Progenitor cell of endocrine pancreas (in vitro differentiated cells): ENCODE data around the gene TCERG1L. TPM values are rescaled to one million over a fixed set of nuclear protein-coding genes. Genes with fewer than 3 reads are reported as not detected.

Experiments used
- DNase-seq: peaks from one replicate; pipeline ENCODE4 v3.0.0; 2021; ENCODE audit warnings: low spot score; ENCODE audit not compliant: unreplicated experiment
- H3K27ac Mint-ChIP-seq: 2 replicates; pipeline ENCODE4 v1.8.0; 2021; ENCODE audit warnings: mild to moderate bottlenecking, moderate library complexity, mixed read lengths
- H3K27me3 Mint-ChIP-seq: 2 replicates; pipeline ENCODE4 v1.8.0; 2021; ENCODE audit warnings: mixed read lengths
- H3K36me3 Mint-ChIP-seq: 2 replicates; pipeline ENCODE4 v1.8.0; 2022; ENCODE audit warnings: mixed read lengths; ENCODE audit not compliant: insufficient read depth
- H3K4me1 Mint-ChIP-seq: 2 replicates; pipeline ENCODE4 v1.8.0; 2021; ENCODE audit warnings: low read depth, mixed read lengths
- H3K4me3 Mint-ChIP-seq: 2 replicates; pipeline ENCODE4 v1.8.0; 2021; ENCODE audit warnings: low read depth, mild to moderate bottlenecking, moderate library complexity, mixed read lengths
- H3K9me3 Mint-ChIP-seq: 2 replicates; pipeline ENCODE4 v1.8.0; 2021; ENCODE audit warnings: low read depth, mixed read lengths
- long read RNA-seq: library from polyadenylated mRNA; unstranded; transcript quantifications from one replicate; pipeline ENCODE4 v2.0.0, GENCODE V29; 2020
- total RNA-seq: library from RNA; stranded (reverse); gene quantifications from 2 replicates; pipeline ENCODE4 v1.2.1, GENCODE V29; 2021
- TF ChIP-seq, protein P1 (sequence below): fragments of 200-600 bp; sonication (generic); IDR thresholded peaks from one replicate; pipeline ENCODE4 v1.5.0; 2021; ENCODE audit warnings: antibody characterized with exemption, mild to moderate bottlenecking; ENCODE audit not compliant: unreplicated experiment

The TCERG1L gene, protein sequence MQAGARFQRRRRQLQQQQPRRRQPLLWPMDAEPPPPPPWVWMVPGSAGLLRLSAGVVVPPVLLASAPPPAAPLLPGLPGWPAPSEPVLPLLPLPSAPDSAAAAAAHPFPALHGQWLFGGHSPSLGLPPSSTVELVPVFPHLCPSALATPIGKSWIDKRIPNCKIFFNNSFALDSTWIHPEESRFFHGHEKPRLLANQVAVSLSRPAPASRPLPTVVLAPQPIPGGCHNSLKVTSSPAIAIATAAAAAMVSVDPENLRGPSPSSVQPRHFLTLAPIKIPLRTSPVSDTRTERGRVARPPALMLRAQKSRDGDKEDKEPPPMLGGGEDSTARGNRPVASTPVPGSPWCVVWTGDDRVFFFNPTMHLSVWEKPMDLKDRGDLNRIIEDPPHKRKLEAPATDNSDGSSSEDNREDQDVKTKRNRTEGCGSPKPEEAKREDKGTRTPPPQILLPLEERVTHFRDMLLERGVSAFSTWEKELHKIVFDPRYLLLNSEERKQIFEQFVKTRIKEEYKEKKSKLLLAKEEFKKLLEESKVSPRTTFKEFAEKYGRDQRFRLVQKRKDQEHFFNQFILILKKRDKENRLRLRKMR
- total RNA-seq, result 0.51 and 0.53 TPM in 2 replicates
- long read RNA-seq, result 0 reads

DNA sequence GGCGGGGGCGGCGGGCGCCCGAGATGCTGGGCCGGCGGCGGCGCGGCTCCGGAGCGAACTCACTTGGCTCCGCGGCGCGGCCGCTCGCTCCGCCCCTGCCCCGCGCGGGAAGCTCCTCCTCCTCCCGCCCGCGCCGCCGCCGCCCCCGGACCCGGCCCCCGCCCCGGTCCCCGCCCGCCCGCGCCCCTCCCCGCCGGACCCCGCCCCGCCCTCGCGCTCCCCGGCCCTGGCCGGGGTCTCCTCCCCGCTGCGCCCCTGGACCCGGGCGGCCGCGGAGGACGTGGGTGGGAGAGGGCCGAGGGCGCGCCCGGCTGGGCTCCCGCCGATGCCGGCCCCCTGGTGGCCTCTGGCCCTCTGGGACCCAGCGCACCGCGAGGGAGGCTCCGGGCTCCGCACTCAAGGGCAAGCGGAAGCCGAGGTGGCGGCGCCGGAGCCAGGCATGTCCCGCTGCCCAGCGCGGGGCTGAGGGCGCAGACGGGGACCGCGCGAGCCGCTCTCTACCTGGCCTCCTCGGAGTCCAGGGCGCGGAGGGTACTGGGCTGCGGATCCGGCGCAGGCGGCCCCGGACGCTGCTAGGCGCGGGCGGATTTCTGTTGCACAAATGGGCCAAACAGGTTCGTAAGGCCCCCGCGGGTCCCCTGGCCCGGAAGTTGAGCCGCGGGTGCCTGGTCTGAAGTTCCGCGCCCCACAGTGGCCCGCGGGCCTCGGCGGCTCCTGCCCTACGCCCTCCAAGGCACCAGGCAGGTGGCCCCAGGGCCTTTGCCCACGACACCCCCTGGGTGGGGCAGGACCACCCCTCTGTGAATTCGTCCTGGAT is at the start of gene TCERG1L:
Gene TCERG1L, minus strand, starts transcription at position 61 of the 817 bp plus-strand sequence. CDS start 86 bp downstream, outside the sequence.
- no peak within 1 kb of the TSS for H3K27ac Mint-ChIP-seq
- TF ChIP-seq, protein P1, sequence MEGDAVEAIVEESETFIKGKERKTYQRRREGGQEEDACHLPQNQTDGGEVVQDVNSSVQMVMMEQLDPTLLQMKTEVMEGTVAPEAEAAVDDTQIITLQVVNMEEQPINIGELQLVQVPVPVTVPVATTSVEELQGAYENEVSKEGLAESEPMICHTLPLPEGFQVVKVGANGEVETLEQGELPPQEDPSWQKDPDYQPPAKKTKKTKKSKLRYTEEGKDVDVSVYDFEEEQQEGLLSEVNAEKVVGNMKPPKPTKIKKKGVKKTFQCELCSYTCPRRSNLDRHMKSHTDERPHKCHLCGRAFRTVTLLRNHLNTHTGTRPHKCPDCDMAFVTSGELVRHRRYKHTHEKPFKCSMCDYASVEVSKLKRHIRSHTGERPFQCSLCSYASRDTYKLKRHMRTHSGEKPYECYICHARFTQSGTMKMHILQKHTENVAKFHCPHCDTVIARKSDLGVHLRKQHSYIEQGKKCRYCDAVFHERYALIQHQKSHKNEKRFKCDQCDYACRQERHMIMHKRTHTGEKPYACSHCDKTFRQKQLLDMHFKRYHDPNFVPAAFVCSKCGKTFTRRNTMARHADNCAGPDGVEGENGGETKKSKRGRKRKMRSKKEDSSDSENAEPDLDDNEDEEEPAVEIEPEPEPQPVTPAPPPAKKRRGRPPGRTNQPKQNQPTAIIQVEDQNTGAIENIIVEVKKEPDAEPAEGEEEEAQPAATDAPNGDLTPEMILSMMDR, result peak; percentile 48
- H3K36me3 Mint-ChIP-seq, result no peaks in the 10 kb centered on the region
- H3K4me1 Mint-ChIP-seq, result peaks cover 4% of the 10 kb centered on the region
- H3K27me3 Mint-ChIP-seq, result peaks cover 64% of the 10 kb centered on the region
- DNase-seq, result peak; percentile 66
- H3K9me3 Mint-ChIP-seq, result no peaks in the 10 kb centered on the region
- peak within 1 kb of the TSS; percentile 66 for H3K4me3 Mint-ChIP-seq

DNA sequence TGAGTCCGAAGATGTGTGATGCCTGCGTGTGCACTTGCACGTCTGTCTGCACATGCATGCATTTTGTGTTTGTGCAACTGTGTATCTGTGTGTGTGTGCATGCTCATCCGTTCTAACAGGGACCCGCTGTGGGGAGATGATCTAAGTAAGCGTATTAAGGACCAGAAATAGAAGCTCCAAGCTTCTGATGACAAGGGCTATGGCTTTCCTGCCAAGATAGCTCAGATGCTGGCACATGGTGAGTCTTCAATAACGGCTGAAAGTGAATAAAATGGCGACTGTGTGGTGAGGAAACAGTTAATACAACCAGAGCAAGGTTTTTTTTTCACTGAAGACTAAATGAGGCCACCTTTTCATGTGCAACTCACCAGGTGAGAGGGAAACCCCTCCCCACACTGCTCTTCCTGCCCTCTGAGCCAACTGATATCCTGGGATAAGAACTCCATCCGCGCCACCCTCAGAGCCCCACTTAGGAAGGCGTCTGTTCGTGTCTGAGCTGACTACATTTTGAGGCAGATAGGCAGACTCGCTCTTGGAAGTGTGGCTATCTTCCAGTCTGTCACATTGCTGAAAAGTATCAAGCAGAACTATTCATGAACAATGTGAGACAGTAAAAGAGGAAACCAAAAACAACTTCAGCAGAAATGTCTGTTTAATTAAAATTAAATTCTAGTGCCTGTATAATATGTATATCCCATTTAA is 47.4 kb upstream of the TCERG1L start:
- Mint-ChIP-seq H3K9me3 (no peaks in the 10 kb centered on the region), H3K4me3 (no peak overlapping the region), H3K27me3 (peaks cover 34% of the 10 kb centered on the region), H3K27ac (no peak overlapping the region), H3K36me3 (no peaks in the 10 kb centered on the region), H3K4me1 (no peaks in the 10 kb centered on the region)
- DNase-seq, result no peak
- TF ChIP-seq, protein P1, result no peak

DNA sequence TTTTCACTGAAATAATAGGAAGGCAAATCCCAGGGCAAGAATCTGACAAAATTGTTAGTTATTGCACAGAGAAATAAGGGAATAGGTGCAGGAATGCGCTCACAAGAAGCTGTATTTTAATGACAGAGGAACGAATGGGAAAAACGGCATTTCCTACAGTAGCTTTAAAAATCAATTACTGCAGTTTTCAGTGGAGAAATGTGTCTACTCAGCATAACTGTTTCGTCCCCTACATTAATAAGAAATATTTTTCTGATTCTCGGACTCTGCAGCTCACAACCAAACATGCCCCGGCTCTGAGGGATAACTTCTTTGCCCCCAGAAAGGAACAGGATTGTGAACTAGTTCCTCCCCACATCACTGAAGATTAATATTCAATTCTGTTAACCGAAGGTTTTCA is 44.9 kb upstream of the TCERG1L start:
- no peak overlapping the region for H3K4me3 Mint-ChIP-seq
- no peaks in the 10 kb centered on the region for H3K4me1 Mint-ChIP-seq
- H3K27ac Mint-ChIP-seq, result no peak overlapping the region
- no peak for DNase-seq
- H3K27me3 Mint-ChIP-seq, result peaks cover 24% of the 10 kb centered on the region
- TF ChIP-seq, protein P1, result no peak
- no peaks in the 10 kb centered on the region for H3K9me3 Mint-ChIP-seq
- H3K36me3 Mint-ChIP-seq, result no peaks in the 10 kb centered on the region

DNA sequence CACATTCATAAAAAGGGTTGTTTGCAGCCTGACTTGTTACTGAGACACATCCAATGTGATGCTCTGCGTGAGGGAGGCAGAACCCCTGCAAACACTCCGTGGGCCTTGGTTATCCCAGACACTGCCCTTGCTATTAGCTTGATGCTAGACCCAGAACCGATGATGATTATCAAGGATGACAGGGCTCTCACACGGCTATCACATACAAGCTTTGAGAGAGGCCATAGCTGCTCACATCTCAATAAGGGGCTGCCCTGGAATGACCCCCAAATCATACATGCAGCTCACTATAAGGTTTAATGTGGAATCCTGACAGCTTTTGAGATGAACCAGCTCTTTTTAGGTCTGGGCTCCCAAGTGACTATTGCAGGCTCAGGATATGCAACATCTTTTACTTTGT is 44.4 kb upstream of the TCERG1L start:
- H3K4me1 Mint-ChIP-seq, result no peaks in the 10 kb centered on the region
- no peak overlapping the region for H3K4me3 Mint-ChIP-seq
- no peaks in the 10 kb centered on the region for H3K9me3 Mint-ChIP-seq
- H3K27me3 Mint-ChIP-seq, result peaks cover 30% of the 10 kb centered on the region
- TF ChIP-seq, protein P1, result no peak
- H3K36me3 Mint-ChIP-seq, result no peaks in the 10 kb centered on the region
- H3K27ac Mint-ChIP-seq, result no peak overlapping the region
- no peak for DNase-seq

DNA sequence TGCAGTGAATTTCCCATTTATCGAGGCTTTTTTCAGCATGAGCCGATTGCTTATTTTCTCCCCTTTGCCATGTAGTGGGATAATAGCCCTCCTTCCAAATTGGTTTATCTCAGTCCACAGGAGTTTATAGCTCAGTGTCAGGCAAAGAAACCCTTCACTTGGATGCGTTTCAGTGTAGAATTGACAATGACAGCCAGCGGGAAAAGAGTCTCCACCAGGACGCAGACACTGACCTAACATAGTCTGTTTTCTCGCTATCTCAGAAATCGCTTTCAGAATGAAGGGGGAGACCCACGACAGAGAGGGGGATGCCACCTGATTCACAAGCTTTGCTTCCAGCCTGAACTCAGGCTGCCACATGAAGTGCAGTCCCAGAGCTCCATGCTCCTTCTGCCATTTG is 43.5 kb upstream of the TCERG1L start:
- H3K9me3 Mint-ChIP-seq, result no peaks in the 10 kb centered on the region
- H3K27me3 Mint-ChIP-seq, result peaks cover 34% of the 10 kb centered on the region
- H3K27ac Mint-ChIP-seq, result no peak overlapping the region
- H3K36me3 Mint-ChIP-seq, result no peaks in the 10 kb centered on the region
- DNase-seq, result no peak
- TF ChIP-seq, protein P1, result no peak
- H3K4me3 Mint-ChIP-seq, result no peak overlapping the region
- no peaks in the 10 kb centered on the region for H3K4me1 Mint-ChIP-seq
